Trophoblast cell (in vitro differentiated cells and primary cell): ENCODE results near the gene DNAJC18.

Source experiments
- DNase-seq, 2 donors: peaks; one replicate each; pipeline ENCODE4 v3.0.0-alpha.2; 2016
- H2AFZ ChIP-seq: 2 replicates; pipeline ENCODE4 v1.6.1; 2013; ENCODE audit warnings: low read length, moderate library complexity, mild to moderate bottlenecking; ENCODE audit not compliant: insufficient read depth, poor library complexity
- H2AK5ac ChIP-seq: 2 replicates; pipeline ENCODE4 v1.6.1; 2013; ENCODE audit warnings: mild to moderate bottlenecking, low read length
- H2BK120ac ChIP-seq: 2 replicates; pipeline ENCODE4 v1.6.1; 2013; ENCODE audit warnings: low read length, mild to moderate bottlenecking, moderate library complexity; ENCODE audit not compliant: insufficient read depth, poor library complexity
- H2BK12ac ChIP-seq: 2 replicates; pipeline ENCODE4 v1.6.1; 2013; ENCODE audit warnings: mild to moderate bottlenecking, low read length, moderate library complexity
- H2BK5ac ChIP-seq: 2 replicates; pipeline ENCODE4 v1.6.1; 2013; ENCODE audit warnings: low read length, low read depth, moderate library complexity, mild to moderate bottlenecking; ENCODE audit not compliant: poor library complexity
- H3K14ac ChIP-seq: 2 replicates; pipeline ENCODE4 v1.6.1; 2013; ENCODE audit warnings: mild to moderate bottlenecking, low read length
- H3K18ac ChIP-seq: 2 replicates; pipeline ENCODE4 v1.6.1; 2013; ENCODE audit warnings: mild to moderate bottlenecking, low read length
- H3K23ac ChIP-seq: 2 replicates; pipeline ENCODE4 v1.6.1; 2013; ENCODE audit warnings: low read length
- H3K27ac ChIP-seq: 2 replicates; pipeline ENCODE4 v1.5.1; 2013; ENCODE audit warnings: low read depth, mild to moderate bottlenecking, inconsistent platforms, low read length, moderate library complexity
- H3K27me3 ChIP-seq: 2 replicates; pipeline ENCODE4 v1.6.1; 2013; ENCODE audit warnings: inconsistent platforms, mild to moderate bottlenecking, low read length, moderate library complexity; ENCODE audit not compliant: insufficient read depth
- H3K36me3 ChIP-seq, 2 experiments: 1 replicate in 1 of 2; 2 replicates in 1 of 2; pipeline ENCODE4 v1.6.1; 2013; ENCODE audit warnings: low read length in 2 of 2, mild to moderate bottlenecking in 2 of 2, moderate library complexity in 1 of 2; ENCODE audit not compliant: insufficient read depth in 2 of 2, control insufficient read depth in 1 of 2
- H3K4ac ChIP-seq: 2 replicates; pipeline ENCODE4 v1.6.1; 2013; ENCODE audit warnings: low read depth, mild to moderate bottlenecking, low read length, moderate library complexity
- H3K4me1 ChIP-seq, 2 experiments: 1 replicate in 1 of 2; 2 replicates in 1 of 2; pipeline ENCODE4 v1.6.1; 2013; ENCODE audit warnings: low read length in 2 of 2, mild to moderate bottlenecking in 2 of 2, moderate library complexity in 1 of 2; ENCODE audit not compliant: insufficient read depth in 2 of 2, control insufficient read depth in 1 of 2
- H3K4me2 ChIP-seq: 2 replicates; pipeline ENCODE4 v1.6.1; 2013; ENCODE audit warnings: inconsistent platforms, mild to moderate bottlenecking, low read length, moderate library complexity
- H3K4me3 ChIP-seq: 2 replicates; pipeline ENCODE4 v1.5.1; 2013; ENCODE audit warnings: mild to moderate bottlenecking, low read depth, low read length, inconsistent platforms
- H3K79me1 ChIP-seq: one replicate; pipeline ENCODE4 v1.6.1; 2013; ENCODE audit warnings: low read length
- H3K79me2 ChIP-seq: 2 replicates; pipeline ENCODE4 v1.6.1; 2013; ENCODE audit warnings: low read length, mild to moderate bottlenecking; ENCODE audit not compliant: control insufficient read depth, insufficient read depth, poor library complexity
- H3K9ac ChIP-seq: 2 replicates; pipeline ENCODE4 v1.6.1; 2013; ENCODE audit warnings: mild to moderate bottlenecking, low read length
- H3K9me3 ChIP-seq: 2 replicates; pipeline ENCODE4 v1.6.1; 2013; ENCODE audit warnings: low read depth, mild to moderate bottlenecking, control low read depth, inconsistent platforms, low read length; ENCODE audit not compliant: insufficient read depth
- H4K12ac ChIP-seq: 2 replicates; pipeline ENCODE4 v1.6.1; 2013; ENCODE audit warnings: low read depth, mild to moderate bottlenecking, low read length, moderate library complexity
- H4K8ac ChIP-seq: 2 replicates; pipeline ENCODE4 v1.6.1; 2013; ENCODE audit warnings: low read depth, mild to moderate bottlenecking, low read length, moderate library complexity
- H4K91ac ChIP-seq: one replicate; pipeline ENCODE4 v1.6.1; 2013; ENCODE audit warnings: low read depth, mild to moderate bottlenecking, low read length, moderate library complexity
- WGBS: extraction: QIAGEN DNeasy Blood & Tissue Kit; methylation state at CpG from one replicate; pipeline ENCODE4 v1.1.7; 2013; ENCODE audit warnings: missing lambda C conversion rate; ENCODE audit not compliant: insufficient read length, insufficient coverage; ENCODE audit errors: extremely low coverage; 5-methylcytosine and 5-hydroxymethylcytosine counted together

The DNAJC18 gene

DNA sequence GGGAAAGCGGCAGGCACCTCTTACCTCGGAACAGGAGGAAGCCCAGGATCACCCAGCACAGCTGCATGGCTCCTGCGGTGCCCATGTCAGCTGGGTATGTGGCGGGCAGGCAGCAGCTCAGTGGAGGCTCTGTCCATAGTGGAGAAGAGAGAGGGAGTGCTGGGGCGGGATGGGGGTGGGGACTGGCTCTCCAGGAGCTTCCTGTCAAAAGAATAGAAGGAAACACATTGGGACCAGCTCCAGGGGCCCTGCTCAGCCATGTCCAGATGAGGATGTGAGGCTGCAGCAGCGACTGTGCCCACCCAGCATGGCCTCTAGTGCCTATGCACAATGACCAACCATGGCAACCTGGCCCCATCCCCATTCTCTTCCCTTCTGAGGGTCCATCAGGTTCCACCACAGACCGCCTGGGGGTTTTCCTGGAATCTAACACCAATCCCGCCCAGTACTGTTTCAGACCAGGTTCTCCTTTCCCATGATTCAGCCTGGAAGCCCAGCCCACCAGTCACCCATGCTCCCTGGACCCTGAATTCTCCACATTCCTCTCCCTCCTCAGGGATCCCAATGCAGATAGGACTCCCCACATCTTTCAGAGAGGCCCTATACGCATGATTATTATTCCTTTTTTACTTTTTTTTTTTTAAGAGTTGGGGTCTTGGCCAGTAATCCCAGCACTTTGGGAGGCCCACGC is 23.4 kb upstream of the DNAJC18 start, which contains the start of gene ECSCR:
Gene ECSCR, minus strand, starts transcription at position 158 of the 691 bp plus-strand sequence. Its CDS starts 73 bp downstream, at position 85.
- no peak within 1 kb of the TSS for H3K27ac ChIP-seq
- no peak within 1 kb of the TSS for H3K18ac ChIP-seq
- no peak within 1 kb of the TSS for H3K4me2 ChIP-seq
- no peak within 1 kb of the TSS for H4K91ac ChIP-seq
- H2BK120ac ChIP-seq = no peak within 1 kb of the TSS
- H4K8ac ChIP-seq = no peak within 1 kb of the TSS
- no peak within 1 kb of the TSS for H3K23ac ChIP-seq
- H3K79me2 ChIP-seq = no peaks in the 10 kb centered on the region
- no peak within 1 kb of the TSS for H2BK12ac ChIP-seq
- peaks cover 4 to 5% of the 10 kb centered on the region in 2 experiments for H3K4me1 ChIP-seq
- no peak within 1 kb of the TSS for H3K4ac ChIP-seq
- no peaks in the 10 kb centered on the region for H3K27me3 ChIP-seq
- no peak within 1 kb of the TSS for H3K14ac ChIP-seq
- no peak within 1 kb of the TSS for H3K4me3 ChIP-seq
- no peak within 1 kb of the TSS for H2AK5ac ChIP-seq
- no peak within 1 kb of the TSS for H3K9ac ChIP-seq
- no CpG with 5 or more reads among the region's 10 CpGs for WGBS
- no peaks in the 10 kb centered on the region for H3K9me3 ChIP-seq
- no peaks in the 10 kb centered on the region for H3K36me3 ChIP-seq
- no peak for DNase-seq
- no peak within 1 kb of the TSS for H2BK5ac ChIP-seq
- H2AFZ ChIP-seq = no peak within 1 kb of the TSS
- H4K12ac ChIP-seq = no peak within 1 kb of the TSS
- H3K79me1 ChIP-seq = no peaks in the 10 kb centered on the region

DNA sequence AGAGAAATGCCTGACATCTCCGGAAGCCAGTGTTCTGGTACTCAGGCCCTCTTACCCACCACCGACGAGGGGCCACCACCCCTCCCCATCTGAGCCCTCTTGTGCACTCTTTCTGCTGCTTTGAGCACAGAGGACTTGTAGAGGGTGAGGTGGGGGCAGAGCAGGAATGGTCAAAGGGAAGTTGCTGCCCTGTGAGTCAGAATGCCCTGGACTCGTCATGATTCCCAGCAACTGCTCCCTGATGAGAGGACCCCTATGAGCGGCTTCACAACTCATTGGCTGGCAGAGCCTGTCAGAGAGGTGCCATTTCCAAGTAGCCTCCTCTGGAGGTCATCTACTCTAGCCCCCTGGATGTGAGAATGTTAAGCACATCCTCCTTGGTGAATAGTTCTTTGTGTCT is 22.4 kb upstream of the DNAJC18 start:
- Histone ChIP-seq H3K4ac (no peak overlapping the region), H4K91ac (no peak overlapping the region), H3K27me3 (no peaks in the 10 kb centered on the region), H3K4me3 (no peak overlapping the region), H3K9ac (no peak overlapping the region), H2BK120ac (no peak overlapping the region), H2BK12ac (no peak overlapping the region), H3K23ac (no peak overlapping the region), H2AFZ (no peak overlapping the region), H3K36me3 (no peaks in the 10 kb centered on the region), H3K27ac (no peak overlapping the region), H3K14ac (no peak overlapping the region), H3K9me3 (no peaks in the 10 kb centered on the region), H4K12ac (no peak overlapping the region), H4K8ac (no peak overlapping the region), H2BK5ac (no peak overlapping the region), H3K79me2 (no peaks in the 10 kb centered on the region), H3K4me1 (peaks cover 4 to 5% of the 10 kb centered on the region in 2 experiments), H3K4me2 (no peak overlapping the region), H3K79me1 (no peaks in the 10 kb centered on the region), H3K18ac (no peak overlapping the region), H2AK5ac (no peak overlapping the region)
- DNase-seq = no peak
- WGBS = no CpG with 5 or more reads among the region's 5 CpGs

DNA sequence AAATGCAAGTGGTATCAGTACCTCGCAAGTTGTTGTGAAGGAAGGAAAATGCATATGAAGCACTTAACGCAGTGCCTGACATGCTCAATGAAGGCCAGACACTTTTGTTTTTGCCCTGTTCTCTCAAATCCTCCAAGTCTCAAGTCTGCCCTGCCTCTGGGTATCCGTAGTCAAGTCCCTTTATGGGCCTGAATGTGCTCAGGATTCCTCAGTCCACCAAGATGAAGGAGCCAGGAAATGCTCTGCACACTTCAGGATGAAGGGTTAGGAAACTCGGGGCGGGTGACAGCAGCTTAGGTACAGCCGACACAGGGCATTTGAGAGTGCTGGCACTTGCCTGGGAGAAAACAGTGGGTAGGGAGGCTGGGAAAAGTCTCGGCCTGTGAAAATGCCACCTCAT is 21.9 kb upstream of the DNAJC18 start:
- Histone ChIP-seq H2BK120ac (no peak overlapping the region), H3K4me3 (no peak overlapping the region), H2AFZ (no peak overlapping the region), H4K8ac (no peak overlapping the region), H4K12ac (no peak overlapping the region), H3K9ac (no peak overlapping the region), H3K79me1 (no peaks in the 10 kb centered on the region), H3K27ac (no peak overlapping the region), H2BK5ac (no peak overlapping the region), H2BK12ac (no peak overlapping the region), H3K9me3 (no peaks in the 10 kb centered on the region), H3K4ac (no peak overlapping the region), H3K27me3 (no peaks in the 10 kb centered on the region), H3K23ac (no peak overlapping the region), H3K79me2 (no peaks in the 10 kb centered on the region), H3K36me3 (no peaks in the 10 kb centered on the region), H3K14ac (no peak overlapping the region), H3K4me2 (no peak overlapping the region), H3K4me1 (peaks cover 4 to 5% of the 10 kb centered on the region in 2 experiments), H4K91ac (no peak overlapping the region), H2AK5ac (no peak overlapping the region), H3K18ac (no peak overlapping the region)
- WGBS = no CpG with 5 or more reads among the region's 7 CpGs
- no peak for DNase-seq

DNA sequence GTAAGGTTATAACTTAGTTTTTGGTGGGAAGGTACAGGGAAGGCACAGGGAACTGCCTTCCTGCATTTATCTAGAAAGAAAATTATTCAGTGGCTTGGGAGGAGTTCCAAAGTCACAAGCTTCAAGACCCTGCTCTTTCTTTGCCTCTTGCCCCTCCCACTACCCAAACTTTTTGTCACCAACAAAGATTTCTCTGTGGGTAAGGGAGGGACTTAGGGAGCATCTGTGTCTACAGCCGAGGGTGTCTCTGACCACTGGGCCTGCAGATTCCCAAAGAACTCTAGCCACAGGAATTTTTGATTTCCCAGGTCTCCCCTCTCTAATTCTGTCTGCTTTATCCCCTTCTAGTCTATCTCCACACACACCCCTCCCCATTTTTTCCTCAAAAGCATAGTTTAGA is 21.1 kb upstream of the DNAJC18 start:
- Histone ChIP-seq H3K4me1 (peaks cover 4 to 5% of the 10 kb centered on the region in 2 experiments), H4K12ac (no peak overlapping the region), H2BK120ac (no peak overlapping the region), H4K8ac (no peak overlapping the region), H3K9me3 (no peaks in the 10 kb centered on the region), H3K23ac (no peak overlapping the region), H4K91ac (no peak overlapping the region), H3K18ac (no peak overlapping the region), H2BK12ac (no peak overlapping the region), H3K79me1 (no peaks in the 10 kb centered on the region), H3K14ac (no peak overlapping the region), H2AK5ac (no peak overlapping the region), H3K9ac (no peak overlapping the region), H2BK5ac (no peak overlapping the region), H3K4ac (no peak overlapping the region), H3K27me3 (no peaks in the 10 kb centered on the region), H2AFZ (no peak overlapping the region), H3K4me2 (no peak overlapping the region), H3K36me3 (no peaks in the 10 kb centered on the region), H3K4me3 (no peak overlapping the region), H3K79me2 (no peaks in the 10 kb centered on the region), H3K27ac (no peak overlapping the region)
- DNase-seq = no peak
- no CpG with 5 or more reads among the region's 1 CpG for WGBS
